Motor neuron (in vitro differentiated cells): ENCODE data around the gene ARIH1. TPM values are rescaled to one million over a fixed set of nuclear protein-coding genes. Genes with fewer than 3 reads are reported as not detected.
"Not testable (repeated sequence)": the region's sequence is repeated elsewhere in the genome, so short reads cannot be mapped to it uniquely, and the experiment has no call there.

Experiments used
- ATAC-seq, 8 experiments: fragments of 200-7000 bp; cut with Tn5 transposase; replicated peaks in 6 of 8; 2 replicates each; pipeline ENCODE4 v1.8.0; 2021; ENCODE audit warnings: mild to moderate bottlenecking in 8 of 8, moderate library complexity in 8 of 8
- H3K27ac ChIP-seq, 2 donors: fragments of 250-450 bp; sonication (Bioruptor Pico); 2 replicates each; pipeline ENCODE4 v1.9.0; 2021; ENCODE audit warnings: antibody characterized with exemption in 2 of 2, mild to moderate bottlenecking in 2 of 2, moderate library complexity in 1 of 2
- H3K4me1 ChIP-seq, 2 donors: fragments of 250-450 bp; sonication (Bioruptor Pico); replicated peaks in 1 of 2; 2 replicates each; pipeline ENCODE4 v1.6.1; 2021; ENCODE audit warnings: antibody characterized with exemption in 2 of 2, mild to moderate bottlenecking in 2 of 2, moderate library complexity in 1 of 2
- H3K4me3 ChIP-seq, 5 donors: fragments of 250-450 bp; sonication (Bioruptor Pico); 2 replicates each; pipeline ENCODE4 v1.9.0; 2021; ENCODE audit warnings: antibody characterized with exemption in 5 of 5, mild to moderate bottlenecking in 5 of 5, moderate library complexity in 4 of 5
- WGBS, 10 experiments: fragments of 450-650 bp; shearing (Covaris generic); methylation state at CpG; one replicate each; pipeline ENCODE4 v1.0.0; 2022; 5-methylcytosine and 5-hydroxymethylcytosine counted together
- in situ Hi-C, 9 experiments: fragments of 400-800 bp; cut with MboI; loops; one replicate each; pipeline ENCODE4 v1.15.0; 2021; ENCODE audit warnings: low sequenced_read_pairs in 9 of 9, low pct_unique_long_range_greater_than_20kb in 2 of 9; ENCODE audit not compliant: unreplicated experiment in 9 of 9
- total RNA-seq, 8 experiments: library from RNA; unstranded; fragments of 300-600 nt; gene quantifications; 2 replicates each; pipeline versions ENCODE4 v1.2.3 to v1.2.4, GENCODE V29; 2022

Gene ARIH1
- total RNA-seq, 8 experiments from 2014 or later, result 26.3 to 60.7 (median 40.4) TPM

DNA sequence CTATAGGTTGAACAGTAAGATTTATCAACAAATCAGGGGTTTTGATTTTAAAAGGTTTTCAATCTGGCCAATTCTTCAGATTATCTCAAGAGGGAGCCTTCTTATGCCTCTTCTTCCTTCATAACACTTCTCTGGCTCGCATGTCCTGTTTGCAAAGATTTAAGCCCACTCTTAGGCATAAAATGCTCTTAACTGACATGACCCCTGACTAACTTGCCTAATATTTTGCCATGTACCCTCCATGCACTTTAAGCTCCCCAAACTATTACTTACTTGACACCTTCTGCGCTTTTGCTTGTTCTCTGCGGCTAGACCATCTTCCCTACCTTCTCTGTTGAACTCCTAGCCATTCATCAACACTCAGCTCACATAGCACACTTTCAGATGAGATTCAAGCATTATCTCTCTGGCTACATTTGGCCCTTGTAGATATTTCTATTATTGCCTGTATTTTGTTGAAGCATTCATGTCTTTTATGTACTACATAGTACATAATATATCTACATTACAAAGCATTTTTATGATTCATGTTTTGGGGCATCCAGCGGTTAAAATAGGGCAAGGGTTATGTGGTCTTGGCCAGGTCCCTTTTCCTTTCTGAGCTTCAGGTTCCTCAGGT, 1.0 kb upstream of the ARIH1 start:
- 0 to 100% (median 67%) methylated on average over 1 to 4 of the region's 4 CpGs; no CpG with 5 or more reads in 1 of the 10 experiments for WGBS, 10 experiments
- peak overlapping the region; percentile 65 to 86 (median 72) for H3K4me3 ChIP-seq
- no peak for ATAC-seq
- in situ Hi-C loops, result no loop called here
- peaks cover 7 to 26% of the 10 kb centered on the region in 2 donors for H3K4me1 ChIP-seq
- peak overlapping the region; percentile 98 to 99 for H3K27ac ChIP-seq

DNA sequence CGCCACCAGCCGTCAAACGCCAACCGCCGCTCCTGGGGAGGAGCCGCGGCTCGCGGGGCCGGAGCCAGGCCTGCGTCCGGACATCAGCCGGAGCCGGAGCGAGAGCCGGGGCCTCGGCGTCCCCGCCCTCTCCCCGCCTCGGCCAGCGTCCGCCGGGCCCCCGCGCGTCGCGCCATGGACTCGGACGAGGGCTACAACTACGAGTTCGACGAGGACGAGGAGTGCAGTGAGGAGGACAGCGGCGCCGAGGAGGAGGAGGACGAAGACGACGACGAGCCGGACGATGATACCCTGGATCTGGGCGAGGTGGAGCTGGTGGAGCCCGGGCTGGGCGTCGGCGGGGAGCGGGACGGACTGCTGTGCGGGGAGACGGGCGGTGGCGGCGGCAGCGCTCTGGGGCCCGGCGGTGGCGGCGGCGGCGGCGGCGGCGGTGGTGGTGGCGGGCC, 359 bp downstream of the ARIH1 start:
- peak overlapping the region; percentile 65 to 86 (median 72) for H3K4me3 ChIP-seq
- in situ Hi-C loops, result no loop called here
- WGBS, 10 experiments, result no CpG with 5 or more reads among the region's 67 CpGs
- H3K27ac ChIP-seq, result peak overlapping the region; percentile 98 to 99
- peak; percentile 4 to 13 (median 10) for ATAC-seq
- peaks cover 7 to 26% of the 10 kb centered on the region in 2 donors for H3K4me1 ChIP-seq

DNA sequence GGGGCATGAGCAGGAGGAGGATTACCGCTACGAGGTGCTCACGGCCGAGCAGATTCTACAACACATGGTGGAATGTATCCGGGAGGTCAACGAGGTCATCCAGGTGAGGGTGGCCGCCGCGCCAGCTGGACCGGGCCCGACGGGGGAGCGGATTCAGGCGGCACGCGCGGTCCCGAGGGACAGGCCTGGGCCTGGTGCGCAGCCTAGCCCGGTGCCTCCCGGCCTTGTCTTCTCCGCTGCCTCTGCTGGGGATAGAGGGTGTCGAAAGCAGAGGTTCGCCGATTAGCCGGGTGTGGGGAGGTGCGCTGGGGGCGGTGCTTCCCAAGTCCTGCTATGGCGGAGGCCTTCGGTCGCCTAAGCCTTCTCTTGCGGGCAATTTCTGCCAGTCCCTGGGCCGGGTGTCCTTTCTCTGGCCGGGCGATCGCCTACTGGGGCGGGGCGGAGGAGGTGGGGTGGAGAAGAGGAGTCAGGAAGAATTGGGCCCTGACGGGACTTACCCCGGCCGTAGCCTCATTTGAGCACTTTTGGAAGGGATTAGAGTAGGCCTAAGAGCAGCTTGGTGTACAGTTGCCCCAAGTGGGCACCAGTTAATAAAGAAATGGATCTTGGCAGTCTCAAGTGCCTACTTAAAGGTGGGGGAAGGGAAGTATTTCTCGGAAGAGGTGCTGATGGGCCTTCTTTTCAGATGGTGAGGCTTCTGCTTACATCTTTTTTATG, 940 bp downstream of the ARIH1 start:
- in situ Hi-C loops, result no loop called here
- H3K4me1 ChIP-seq, result peaks cover 7 to 26% of the 10 kb centered on the region in 2 donors
- peak overlapping the region; percentile 98 to 99 for H3K27ac ChIP-seq
- peak; percentile 11 to 52 (median 24) for ATAC-seq
- 0 to 1% (median 0%) methylated on average over 1 to 15 of the region's 42 CpGs; no CpG with 5 or more reads in 4 of the 10 experiments for WGBS, 10 experiments
- H3K4me3 ChIP-seq, result peak overlapping the region; percentile 65 to 86 (median 72)

DNA sequence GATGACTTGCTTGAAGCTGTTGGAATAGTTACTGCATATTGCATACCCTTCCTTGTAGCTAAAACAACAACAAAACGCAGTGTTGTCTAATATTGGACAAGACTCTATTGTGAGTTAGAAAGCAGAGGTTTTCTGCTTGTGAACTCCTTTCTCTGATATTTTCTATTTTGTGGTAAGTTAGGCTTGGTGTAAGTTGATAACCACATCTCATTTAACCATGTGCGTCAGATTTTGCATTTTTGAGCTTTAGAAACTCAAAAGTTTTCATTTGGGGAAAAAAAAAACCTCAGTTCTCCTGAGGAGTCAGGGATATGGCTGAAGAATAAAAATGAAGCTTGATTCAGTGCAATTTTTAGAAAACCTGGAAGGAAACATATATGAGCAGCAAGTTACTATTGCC, 1.5 kb downstream of the ARIH1 start:
- no peak for ATAC-seq
- in situ Hi-C loops, result no loop called here
- Histone ChIP-seq H3K4me1 (peaks cover 7 to 26% of the 10 kb centered on the region in 2 donors), H3K27ac (peak overlapping the region; percentile 98 to 99), H3K4me3 (peak overlapping the region; percentile 65 to 86 (median 72))
- WGBS, 10 experiments, result 0 to 29% (median 18%) methylated on average over 1 to 2 of the region's 2 CpGs; no CpG with 5 or more reads in 1 of the 10 experiments

DNA sequence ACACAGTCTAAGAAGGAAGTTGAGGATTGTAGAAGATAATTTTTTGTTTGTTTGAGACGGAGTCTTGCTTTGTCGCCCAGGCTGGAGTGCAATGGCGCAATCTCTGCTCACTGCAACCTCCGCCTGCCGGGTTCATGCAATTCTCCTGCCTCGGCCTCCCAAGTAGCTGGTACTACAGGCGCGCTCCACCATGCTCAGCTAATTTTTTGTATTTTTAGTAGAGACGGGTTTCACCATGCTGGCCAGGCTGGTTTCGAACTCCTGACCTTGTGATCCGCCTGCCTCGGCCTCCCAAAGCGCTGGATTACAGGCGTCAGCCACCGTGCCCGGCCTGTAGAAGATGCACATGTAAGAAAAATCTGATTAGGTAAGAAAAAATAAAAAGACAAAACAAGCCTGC, 2.2 kb downstream of the ARIH1 start:
- Histone ChIP-seq H3K4me1 (peaks cover 7 to 27% of the 10 kb centered on the region in 2 donors), H3K4me3 (peak overlapping the region in 4 of 5 donors; percentile 65 to 86 (median 78))
- H3K27ac ChIP-seq, in situ Hi-C loops, ATAC-seq: not testable (repeated sequence)
- 59 to 100% (median 95%) methylated on average over 2 to 13 of the region's 16 CpGs; no CpG with 5 or more reads in 1 of the 10 experiments for WGBS, 10 experiments

DNA sequence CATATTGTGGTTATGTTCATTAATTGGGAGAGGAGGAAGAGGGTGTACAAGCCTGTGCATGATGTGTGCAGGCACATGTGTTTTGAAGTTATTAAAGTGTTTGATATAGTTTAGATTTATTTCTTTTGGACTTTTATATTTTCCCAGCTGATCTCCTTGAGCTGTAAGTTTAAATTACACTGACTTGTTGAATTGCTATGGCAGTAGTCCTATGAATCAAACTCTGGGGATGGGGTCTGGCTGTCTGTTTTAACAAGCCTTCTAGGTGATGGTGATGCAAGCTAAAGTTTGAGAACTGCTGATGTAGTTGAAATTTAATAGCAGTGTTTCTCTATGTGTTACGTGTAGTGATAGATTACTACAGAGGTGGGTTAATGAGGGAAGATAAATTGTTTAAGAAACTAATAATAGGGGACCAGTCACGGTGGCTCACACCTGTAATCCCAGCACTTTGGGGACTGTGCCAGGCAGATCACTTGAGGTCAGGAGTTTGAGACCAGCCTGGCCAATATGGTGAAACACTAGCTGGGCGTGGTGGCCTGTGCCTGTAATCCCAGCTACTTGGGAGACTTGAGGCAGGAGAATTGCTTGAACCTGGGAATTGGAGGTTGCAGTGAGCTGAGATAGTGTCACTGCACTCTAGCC, 7.0 kb downstream of the ARIH1 start:
- ATAC-seq, result no peak
- 81 to 100% (median 100%) methylated on average over 1 to 3 of the region's 3 CpGs; no CpG with 5 or more reads in 3 of the 10 experiments for WGBS, 10 experiments
- in situ Hi-C loops, result no loop called here
- peaks cover 4 to 15% of the 10 kb centered on the region in 2 donors for H3K4me1 ChIP-seq
- H3K27ac ChIP-seq, result no peak overlapping the region
- no peak overlapping the region for H3K4me3 ChIP-seq

DNA sequence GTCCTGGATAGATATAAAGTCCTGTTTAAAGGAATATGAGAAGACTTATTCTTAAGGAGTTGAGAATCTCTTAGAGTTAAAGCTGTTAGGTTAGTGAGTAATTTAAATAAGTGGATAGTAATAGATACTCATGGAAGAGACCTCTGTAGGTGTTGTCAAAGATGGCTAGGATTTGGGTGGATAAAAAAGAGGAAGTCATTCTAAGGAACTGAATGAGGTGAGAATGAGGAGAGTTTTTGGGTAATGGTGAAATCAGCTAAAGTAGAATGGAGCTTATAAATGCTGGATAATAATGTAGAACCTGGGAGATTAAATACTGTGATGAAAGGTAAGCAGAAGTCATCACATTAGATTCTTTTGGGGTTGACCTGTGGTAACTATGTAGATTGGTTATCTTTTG, 8.1 kb downstream of the ARIH1 start:
- in situ Hi-C loops, result no loop called here
- H3K4me1 ChIP-seq, result peaks cover 0 to 3% of the 10 kb centered on the region in 2 donors
- no peak for ATAC-seq
- H3K27ac ChIP-seq, result no peak overlapping the region
- no peak overlapping the region for H3K4me3 ChIP-seq

DNA sequence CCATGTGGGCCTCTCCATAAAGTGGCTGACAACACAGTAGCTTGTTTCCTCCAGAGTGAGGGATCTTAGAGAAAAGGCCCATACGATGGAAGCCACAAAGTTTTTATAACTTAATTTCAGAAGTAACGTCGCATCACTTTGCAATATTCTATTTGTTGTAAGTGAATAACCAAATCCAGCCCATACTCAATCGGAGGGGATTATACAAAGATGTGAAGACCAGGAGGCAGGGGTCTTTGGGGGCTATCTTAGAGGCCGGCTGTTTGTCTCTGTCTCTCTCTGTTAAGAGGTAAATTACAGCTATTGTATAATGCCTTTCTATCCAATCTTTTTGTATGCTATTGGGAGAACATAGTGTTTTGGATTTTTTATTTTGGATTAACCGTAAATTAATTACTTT, 9.1 kb downstream of the ARIH1 start:
- WGBS, 10 experiments, result 70 to 100% (median 98%) methylated on average over 1 to 6 of the region's 6 CpGs
- Histone ChIP-seq H3K27ac (no peak overlapping the region), H3K4me3 (no peak overlapping the region), H3K4me1 (peaks cover 0 to 2% of the 10 kb centered on the region in 2 donors)
- ATAC-seq, result no peak
- in situ Hi-C loops, result no loop called here

DNA sequence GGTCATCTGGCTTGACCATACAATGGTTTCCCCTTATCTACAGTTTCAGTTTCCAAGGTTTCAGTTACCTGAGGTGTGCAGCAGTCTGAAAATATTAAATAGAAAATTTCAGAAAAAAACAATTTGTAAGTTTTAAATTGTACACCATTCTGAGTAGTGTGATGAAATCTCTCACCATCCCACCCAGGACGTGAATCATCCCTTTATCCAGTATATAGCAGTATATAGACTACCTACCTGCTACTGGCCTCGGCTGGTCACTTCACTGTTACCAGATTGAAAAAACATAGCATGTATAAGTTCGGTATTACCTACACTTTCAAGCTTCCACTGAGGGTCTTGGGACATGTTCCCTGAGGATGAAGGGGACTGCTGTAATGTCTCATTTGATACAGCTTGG, 12.0 kb downstream of the ARIH1 start:
- in situ Hi-C loops, result no loop called here
- ATAC-seq, result peak in 1 of 8 experiments; percentile 15
- H3K4me3 ChIP-seq, result no peak overlapping the region
- H3K27ac ChIP-seq, result no peak overlapping the region
- H3K4me1 ChIP-seq, result peaks cover 0 to 2% of the 10 kb centered on the region in 2 donors
- WGBS, 10 experiments, result 72 to 100% (median 96%) methylated on average over 1 to 3 of the region's 3 CpGs; no CpG with 5 or more reads in 2 of the 10 experiments

DNA sequence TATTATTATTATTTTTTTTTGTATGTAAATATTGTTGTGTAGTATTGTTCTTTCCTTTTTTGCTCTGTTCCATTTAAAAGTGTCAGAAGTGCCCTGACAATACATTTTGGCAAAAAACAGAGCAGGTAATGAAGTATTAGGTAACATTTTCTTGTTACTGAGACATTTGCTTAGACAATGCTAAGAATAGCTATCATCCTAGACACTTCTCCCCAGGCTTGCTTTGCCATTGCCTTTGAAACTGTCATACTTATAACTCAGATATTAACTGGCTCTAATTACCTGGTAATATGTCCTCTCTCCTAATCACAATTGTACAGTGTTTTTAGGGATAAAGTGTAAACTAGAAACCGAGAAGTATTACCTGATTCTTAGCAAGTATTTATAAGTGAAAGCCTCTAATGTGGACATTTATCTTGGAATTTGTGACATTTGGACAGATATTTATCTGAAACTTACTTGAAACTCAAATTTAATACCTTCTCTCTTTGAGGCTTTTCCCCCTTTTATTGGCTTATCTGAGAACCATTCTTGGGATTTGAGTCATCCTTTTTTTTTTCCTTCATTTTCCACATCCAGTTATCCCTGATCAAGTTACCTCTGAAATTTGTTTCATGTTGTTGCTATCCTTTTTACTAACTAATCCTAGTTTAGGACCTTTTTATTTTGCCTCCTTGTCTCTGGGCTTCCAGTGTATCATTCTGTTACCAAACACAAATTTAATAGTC, 13.1 kb downstream of the ARIH1 start:
- Histone ChIP-seq H3K4me3 (no peak overlapping the region), H3K4me1 (no peaks in the 10 kb centered on the region), H3K27ac (no peak overlapping the region)
- in situ Hi-C loops, result no loop called here
- ATAC-seq, result no peak
- WGBS, 10 experiments, result 60 to 100% (median 100%) methylated on average over 1 of the region's 1 CpG; no CpG with 5 or more reads in 1 of the 10 experiments

DNA sequence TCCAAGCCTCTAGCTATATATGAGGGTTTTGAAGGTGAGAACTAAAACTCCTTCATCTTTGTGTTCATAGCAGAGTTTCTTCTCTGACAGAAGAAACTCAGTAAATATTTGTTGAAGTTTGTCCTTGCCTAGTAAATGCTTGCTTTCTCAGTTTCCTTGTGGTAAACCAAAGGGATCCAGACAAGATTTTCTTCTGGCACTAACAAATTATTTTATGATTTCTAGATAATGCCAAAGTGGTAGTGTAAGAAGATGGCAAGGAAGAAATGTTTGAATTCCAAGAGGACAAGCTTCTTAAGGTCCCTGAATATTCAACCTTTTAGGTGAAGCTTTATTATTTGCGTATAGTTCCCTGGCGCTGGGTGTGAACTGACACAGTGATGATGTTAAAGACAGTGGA, 14.4 kb downstream of the ARIH1 start:
- in situ Hi-C loops, result no loop called here
- no peak for ATAC-seq
- 80 to 100% (median 100%) methylated on average over 1 to 2 of the region's 2 CpGs; no CpG with 5 or more reads in 4 of the 10 experiments for WGBS, 10 experiments
- Histone ChIP-seq H3K4me1 (peaks cover 0 to 2% of the 10 kb centered on the region in 2 donors), H3K27ac (no peak overlapping the region), H3K4me3 (no peak overlapping the region)

DNA sequence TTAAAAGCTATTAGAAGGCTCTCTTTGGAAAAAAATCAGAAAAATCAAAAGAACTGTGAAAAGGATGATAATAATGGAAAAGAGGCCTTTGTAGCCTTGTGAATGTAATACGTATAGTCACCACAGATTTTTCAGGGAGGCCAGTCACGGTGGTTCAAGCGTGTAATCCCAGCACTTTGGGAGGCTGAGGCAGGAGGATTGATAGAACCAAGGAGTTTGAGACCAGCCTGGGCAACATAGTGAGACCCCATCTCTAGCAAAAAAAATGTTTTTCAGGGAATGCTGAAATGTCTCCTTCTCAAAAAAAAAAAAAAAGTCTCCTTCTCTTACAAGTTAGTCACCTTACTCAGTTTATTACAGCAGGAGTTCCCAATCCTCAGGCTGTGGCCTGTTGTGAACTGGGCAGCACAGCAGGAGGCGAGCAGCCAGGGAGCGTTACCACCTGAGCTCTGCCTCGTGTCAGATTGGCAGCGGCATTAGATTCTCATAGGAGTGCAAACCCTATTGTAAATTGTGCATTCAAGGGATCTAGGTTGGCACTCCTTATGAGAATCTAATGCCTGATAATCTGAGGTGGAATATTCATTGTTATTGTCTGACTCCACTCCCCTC, 15.9 kb downstream of the ARIH1 start:
- Histone ChIP-seq H3K4me3 (no peak overlapping the region), H3K4me1 (peaks cover 2 to 6% of the 10 kb centered on the region in 2 donors), H3K27ac (no peak overlapping the region)
- WGBS, 10 experiments, result 89 to 100% (median 98%) methylated on average over 1 to 6 of the region's 7 CpGs
- no peak for ATAC-seq
- in situ Hi-C loops, result no loop called here
